ENCODE measurements around the gene POTEG. TPM values are rescaled to one million over a fixed set of nuclear protein-coding genes. Genes with fewer than 3 reads are reported as not detected.
"Not testable (repeated sequence)": the region's sequence is repeated elsewhere in the genome, so short reads cannot be mapped to it uniquely, and the experiment has no call there.

The POTEG gene
- 0.65 TPM for polyA plus RNA-seq (2013, experiment 1 of 2; ENCODE audit: insufficient read length)
- 0.51 TPM for polyA plus RNA-seq (2013, experiment 2 of 2; ENCODE audit: insufficient read length)

GRCh38 chr14:19434241-19434640, at the start of gene POTEG:
Gene POTEG, minus strand, starts transcription at chr14:19434341. Its CDS starts 52 bp downstream, at chr14:19434289.
- not testable (repeated sequence) for DNase-seq

GRCh38 chr14:19482093-19482492, 48.0 kb upstream of the POTEG start:
- DNase-seq, result not testable (repeated sequence)

GRCh38 chr14:19481421-19481820, 47.3 kb upstream of the POTEG start:
- DNase-seq, result not testable (repeated sequence)

DNA sequence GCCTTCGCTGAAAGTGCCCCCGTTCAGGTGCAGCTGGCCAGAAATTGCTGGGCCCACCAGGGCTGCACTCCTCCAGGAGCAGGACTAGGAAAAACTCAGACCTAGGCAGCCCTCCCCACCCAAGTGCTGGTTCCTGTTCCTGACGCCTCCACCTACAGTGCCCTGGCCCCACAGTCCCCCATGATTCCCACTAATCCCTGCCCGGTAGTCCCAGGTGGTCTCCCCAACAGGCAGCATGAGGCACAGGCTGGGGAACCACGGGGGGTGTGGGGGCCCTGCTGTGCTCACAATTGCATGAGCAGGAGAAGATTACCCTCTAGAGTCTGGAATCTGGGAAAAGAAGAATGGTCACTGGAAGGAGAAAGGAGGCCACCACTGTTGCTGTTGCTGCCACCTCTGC, 46.4 kb upstream of the POTEG start:
- not testable (repeated sequence) for DNase-seq

- not testable (repeated sequence) for DNase-seq
These were observed 11.6 kb upstream of the POTEG start for GRCh38 chr14:19445761-19446160.

DNA sequence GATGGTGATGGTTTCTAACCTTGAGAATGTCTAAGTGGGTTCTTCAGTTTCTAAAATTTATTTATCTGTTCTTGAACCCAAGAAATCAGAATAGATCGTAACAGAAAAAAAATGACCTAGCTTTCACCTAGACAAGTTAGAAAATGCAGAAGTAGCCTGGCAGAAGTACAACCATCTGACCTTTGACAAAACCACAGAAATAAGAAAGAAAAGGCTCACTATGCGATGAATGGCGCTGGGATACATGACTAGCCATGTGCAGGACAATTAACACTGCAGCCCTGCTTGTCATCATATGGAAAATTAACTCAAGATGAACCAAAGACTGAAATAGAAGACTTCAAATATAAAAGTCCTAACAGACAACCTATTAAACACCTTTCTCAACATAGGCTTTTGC, 5.7 kb upstream of the POTEG start:
- DNase-seq, result not testable (repeated sequence)

DNA sequence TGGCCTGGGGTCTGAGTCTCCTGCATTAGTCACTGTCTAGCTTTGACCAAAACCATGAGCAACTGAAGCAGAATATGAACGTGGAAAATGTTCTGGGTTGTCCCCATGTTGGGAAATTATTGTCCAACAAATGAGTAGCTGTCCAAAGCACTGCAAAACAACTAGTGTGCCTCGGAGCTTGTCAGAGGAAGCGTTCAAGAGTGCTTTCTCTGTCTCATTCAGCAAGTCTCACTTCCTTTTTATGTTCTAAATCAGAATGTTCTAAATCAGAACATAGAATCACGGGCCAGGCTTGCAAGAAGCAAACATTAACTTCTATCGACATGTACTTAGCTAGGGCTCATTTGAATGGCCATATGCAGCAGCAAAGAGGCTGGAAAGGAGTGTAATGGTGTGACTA, 5.1 kb upstream of the POTEG start:
- DNase-seq, result not testable (repeated sequence)

DNA sequence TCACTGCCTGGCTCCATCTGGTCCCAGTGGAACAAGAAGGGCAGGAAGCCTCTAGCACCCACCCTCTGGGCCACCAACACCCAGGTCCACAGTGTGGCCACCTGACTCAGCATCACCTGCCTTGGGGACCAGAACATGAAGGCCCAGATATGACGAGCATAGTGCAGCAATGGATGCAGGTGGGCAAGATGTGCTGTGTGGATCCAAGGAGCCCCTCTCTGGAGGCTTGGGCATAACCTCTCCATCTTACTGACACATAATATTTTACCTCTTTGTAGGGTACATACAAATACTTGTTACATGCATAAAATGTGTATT, 2.9 kb upstream of the POTEG start:
- not testable (repeated sequence) for DNase-seq

DNA sequence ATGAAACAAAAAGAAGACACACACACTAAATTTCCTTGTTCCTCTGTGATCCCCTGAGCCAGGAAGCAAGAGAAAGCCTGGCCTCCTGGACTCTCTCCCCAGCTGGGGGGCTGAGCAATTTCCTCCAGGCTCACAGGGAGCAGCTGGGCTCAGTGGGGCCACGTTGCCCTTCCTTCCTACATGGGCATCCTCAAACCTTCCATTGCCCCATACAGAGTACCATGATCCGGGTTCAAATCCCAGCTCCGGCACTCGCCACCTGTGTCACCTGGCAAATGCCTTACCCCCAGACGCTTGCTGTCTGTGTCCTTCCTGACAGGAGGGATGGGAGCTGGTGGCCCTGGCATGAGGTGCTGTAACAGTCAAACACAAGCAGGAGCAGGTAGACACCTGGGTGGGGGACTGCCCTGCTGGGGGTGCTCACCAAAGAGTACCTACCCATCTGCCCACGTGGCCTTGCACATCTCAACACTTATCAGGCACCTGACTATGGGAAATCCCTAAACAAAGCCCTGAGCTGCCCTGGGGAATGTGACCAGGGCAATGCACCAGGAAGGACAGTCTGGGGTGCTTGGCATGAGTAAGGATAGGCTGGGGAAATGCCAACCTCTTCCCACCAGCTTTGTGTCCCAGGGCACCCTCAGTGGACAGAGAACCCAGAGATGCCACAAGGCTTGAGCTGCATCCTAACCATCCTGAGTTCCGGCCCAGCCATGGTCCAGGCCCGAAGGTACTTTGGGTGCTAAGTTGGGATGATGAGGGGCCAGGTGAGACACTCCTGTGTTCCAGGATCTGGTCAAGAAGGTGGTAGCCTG, 2.4 kb upstream of the POTEG start:
- not testable (repeated sequence) for DNase-seq

DNA sequence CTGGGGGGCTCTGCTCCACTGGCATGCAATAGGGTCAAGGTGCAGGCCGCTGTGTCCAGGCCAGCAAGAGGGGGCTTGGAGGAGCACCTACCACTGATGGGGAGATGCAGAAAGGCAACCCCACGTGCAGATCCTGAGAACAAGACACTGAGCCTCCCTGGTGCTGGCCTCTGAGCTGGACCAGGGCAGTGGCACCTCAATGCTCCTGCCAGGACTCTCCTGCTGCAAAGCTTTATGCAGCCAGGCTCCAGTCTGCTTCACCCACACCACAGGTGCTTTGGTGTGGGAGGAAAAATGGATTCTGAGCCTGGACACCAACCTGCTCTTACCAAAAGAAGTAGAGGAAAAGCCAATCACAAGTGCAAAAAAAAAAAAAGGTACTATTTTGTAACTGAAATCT, 1.7 kb upstream of the POTEG start:
- not testable (repeated sequence) for DNase-seq

DNA sequence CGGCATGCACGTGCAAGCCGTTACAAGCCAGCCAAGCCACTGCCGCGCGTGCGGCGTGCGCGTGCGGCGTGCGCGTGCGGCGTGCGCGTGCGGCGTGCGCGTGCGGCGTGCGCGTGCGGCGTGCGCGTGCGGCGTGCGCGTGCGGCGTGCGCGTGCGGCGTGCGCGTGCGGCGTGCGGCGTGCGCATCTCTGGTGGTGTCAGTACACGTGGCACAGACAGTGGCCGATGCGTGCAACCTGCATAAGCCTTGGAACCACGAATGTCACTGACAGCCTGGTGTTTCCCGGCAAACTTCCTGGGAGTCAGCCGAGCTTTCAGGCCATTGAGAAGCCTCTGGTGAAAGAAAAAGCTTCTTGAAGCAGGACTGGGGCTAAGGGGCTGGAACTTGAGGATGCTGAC, 750 bp upstream of the POTEG start:
- not testable (repeated sequence) for DNase-seq

DNA sequence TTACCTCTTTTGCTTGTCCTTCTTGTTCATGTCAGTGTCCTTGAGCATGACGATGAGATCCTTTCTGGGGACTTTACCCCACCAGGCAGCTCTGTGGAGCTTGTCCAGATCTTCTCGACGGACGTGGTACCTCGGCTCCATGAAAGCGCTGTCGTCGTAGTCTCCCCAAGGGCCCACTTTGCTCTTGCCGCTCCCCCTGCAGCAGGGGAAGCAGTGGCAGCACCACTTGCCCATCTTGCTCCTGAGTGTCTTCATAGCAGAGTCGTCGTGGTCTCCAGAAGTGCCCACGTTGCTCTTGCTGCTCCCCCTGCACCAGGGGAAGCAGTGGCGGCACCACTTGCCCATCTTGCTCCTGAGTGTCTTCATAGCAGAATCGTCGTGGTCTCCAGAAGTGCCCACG, 376 bp downstream of the POTEG start:
- DNase-seq, result not testable (repeated sequence)

DNA sequence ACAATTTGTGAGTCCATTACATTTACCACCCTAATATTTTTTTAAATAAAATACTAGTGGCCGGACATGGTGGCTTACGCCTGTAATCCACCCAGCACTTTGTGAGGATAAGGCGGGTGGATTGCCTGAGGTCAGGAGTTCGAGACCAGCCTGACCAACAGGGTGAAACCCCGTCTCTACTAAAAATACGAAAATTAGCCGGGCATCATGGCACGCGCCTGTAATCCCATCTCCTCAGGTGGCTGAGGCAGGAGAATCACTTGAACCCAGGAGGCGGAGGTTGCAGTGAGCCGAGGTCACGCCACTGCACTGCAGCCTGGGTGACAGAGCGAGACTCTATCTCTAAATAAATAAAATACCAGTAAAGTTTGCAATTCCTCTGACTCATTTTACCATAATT, 25.6 kb downstream of the POTEG start:
- not testable (repeated sequence) for DNase-seq

DNA sequence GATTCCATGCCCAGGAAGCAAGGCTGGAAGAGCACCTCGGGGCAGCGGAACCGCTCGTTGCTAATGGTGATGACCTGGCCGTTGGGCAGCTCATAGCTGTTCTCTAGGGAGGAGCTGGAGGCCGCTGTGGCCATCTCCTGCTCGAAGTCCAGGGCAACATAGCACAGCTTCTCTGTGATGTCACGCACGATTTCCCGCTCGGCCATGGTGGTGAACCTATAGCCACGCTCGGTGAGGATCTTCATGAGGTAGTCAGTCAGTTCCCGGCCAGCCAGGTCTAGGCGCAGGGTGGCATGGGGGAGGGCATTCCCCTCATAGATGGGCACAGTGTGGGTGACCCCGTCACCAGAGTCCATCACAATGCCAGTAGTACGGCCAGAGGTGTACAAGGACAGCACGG, 32.0 kb downstream of the POTEG start:
- DNase-seq, result not testable (repeated sequence)

DNA sequence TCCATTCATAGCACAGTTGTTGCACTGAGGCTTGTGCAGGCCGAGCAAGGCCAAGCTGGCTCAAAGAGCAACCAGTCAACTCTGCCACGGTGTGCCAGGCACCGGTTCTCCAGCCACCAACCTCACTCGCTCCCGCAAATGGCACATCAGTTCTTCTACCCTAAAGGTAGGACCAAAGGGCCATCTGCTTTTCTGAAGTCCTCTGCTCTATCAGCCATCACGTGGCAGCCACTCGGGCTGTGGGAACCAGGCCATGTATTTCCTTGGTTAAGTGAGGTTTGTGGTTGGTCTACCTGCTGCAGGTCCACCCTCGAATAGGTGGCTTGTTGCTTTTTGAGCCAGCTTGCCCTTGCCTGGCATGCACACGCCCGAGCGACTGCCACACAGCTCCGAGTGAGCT, 39.4 kb downstream of the POTEG start:
- DNase-seq, result not testable (repeated sequence)

- DNase-seq, result not testable (repeated sequence)
These were observed 43.9 kb downstream of the POTEG start for GRCh38 chr14:19390230-19390629.

GRCh38 chr14:19388741-19389140, 45.4 kb downstream of the POTEG start:
- not testable (repeated sequence) for DNase-seq

DNA sequence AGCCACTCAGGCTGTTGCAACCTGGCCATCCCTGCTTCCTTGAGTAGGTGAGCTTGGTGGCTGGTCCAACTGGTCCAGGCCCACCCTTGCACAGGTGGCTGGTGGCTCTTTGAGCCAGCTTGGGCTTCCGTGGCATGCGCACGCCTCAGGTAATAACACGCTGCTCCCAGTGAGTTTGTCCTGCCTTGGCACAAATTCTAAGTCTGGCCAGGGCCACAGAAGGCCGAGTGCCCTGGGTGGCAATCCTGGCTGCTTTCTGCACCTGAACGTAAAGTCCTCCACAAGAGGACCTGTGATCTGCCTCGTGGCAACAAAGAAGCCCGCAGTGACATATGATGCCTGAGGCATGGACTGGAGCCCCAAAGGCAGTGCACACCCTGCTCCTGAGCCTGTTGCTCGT, 47.1 kb downstream of the POTEG start:
- not testable (repeated sequence) for DNase-seq

DNA sequence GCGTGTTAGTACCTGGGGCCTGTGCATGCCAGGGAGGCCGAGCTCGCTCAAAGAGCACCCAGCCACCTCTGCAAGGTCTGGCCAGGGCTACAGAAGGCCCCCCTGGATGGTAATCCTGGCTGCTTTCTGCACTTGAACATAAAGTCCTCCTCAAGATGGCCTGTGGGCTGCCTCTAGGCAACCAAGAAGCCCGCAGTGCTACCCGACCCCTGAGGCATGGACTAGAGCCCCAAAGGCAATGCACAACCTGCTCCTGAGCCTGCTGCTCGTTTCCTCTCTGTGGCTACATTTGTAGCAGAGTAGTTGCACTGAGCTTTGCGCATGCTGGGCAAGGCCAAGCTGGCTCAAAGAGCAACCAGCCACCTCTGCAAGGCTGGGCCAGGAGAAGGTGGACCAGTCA, 47.8 kb downstream of the POTEG start:
- not testable (repeated sequence) for DNase-seq

DNA sequence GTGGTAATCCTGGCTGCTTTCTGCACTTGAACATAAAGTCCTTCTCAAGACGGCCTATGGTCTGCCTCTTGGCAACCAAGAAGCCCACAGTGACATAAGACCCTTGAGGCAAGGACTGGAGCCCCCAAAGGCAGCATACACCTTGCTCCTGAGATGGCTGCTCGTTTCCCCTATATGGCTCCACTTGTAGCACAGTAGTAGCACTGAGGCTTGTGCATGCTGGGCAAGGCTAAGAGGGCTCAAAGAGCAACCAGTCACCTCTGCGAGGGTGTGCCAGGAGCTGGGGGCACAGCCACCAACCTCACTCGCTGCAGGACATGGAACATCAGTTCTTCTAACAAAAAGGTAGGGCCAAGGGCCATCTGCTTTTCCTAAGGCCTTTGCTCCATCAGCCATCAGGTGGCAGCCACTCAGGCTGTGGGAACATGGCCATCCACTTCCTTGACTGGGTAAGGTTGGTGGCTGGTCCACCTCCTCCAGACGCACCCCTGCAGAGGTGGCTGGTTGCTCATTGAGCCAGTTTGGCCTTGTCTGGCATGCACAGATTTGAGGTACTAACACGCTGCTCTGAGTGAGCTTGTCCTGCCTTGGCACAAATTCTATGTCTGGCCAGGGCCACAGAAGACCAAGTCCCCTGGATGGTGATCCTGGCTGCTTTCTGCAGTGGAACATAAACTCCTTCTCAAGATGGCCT, 49.9 kb downstream of the POTEG start:
- not testable (repeated sequence) for DNase-seq

DNA sequence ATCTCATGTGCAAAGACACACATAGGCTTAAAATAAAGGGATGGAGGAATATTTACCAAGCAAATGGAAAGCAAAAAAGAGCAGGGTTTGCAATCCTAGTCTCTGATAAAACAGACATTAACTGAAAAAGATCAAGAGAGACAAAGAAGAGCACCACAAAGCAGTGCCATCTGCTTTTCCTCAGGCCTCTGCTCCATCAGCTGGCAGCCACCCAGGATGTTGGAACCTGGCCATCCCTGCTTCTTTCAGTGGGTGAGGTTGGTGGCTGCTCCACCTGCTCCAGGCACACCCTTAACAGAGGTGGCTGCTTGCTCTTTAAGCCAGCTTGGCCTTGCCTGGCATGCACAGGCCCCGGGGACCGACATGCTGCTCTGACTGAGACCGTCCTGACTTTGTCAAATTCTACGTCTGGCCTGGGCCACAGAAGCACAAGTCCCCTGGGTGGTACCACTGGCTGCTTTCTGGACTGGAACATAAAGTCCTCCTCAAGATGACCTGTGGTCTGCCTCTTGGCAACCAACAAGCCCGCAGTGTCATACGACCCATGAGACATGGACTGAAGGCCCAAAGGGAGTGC, 51.0 kb downstream of the POTEG start:
- DNase-seq, result not testable (repeated sequence)

DNA sequence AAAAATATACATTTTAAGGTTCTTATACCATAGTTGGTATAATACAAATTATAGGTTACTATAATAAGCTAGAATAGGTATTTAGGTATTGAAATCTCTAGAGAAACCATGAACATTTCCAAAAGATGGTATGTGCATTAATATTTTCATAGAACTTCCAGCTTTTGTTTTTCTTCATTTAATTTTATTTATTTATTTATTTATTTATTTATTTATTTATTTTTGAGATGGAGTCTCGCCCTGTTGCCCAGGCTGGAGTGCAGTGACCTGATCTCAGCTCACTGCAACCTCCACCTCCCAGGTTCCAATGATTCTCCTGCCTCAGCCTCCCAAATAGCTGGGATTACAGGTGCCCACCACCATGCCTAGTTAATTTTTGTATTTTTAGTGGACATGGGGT, 54.0 kb downstream of the POTEG start:
- not testable (repeated sequence) for DNase-seq

DNA sequence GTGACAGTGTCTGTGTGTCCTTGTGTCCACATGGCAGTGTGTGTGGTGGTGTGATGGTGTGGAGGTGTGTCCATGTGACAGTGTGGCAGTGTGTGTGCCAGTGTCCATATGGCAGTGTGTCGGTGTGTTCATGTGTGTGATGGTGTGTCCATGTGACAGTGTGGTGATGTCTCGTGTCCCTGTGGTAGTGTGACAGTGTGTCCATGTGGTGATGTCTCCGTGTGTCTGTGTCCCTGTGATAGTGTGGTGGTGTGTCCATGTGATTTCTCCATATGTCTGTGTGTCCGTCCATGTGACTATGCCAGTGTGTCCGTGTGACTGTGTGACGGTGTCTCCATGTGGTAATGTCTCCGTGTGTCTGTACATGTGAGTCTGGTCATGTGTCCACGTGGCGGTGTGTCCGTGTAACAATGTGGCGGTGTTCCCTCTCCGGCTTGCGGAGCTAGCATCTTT, 59.7 kb downstream of the POTEG start:
- not testable (repeated sequence) for DNase-seq
